ENCODE measurements around the gene CEP104. TPM values are rescaled to one million over a fixed set of nuclear protein-coding genes. Genes with fewer than 3 reads are reported as not detected.

The CEP104 gene
- polyA plus RNA-seq, 1 of the 3 experiments (the other 2 are of a cell fraction), result 19.2 TPM

DNA sequence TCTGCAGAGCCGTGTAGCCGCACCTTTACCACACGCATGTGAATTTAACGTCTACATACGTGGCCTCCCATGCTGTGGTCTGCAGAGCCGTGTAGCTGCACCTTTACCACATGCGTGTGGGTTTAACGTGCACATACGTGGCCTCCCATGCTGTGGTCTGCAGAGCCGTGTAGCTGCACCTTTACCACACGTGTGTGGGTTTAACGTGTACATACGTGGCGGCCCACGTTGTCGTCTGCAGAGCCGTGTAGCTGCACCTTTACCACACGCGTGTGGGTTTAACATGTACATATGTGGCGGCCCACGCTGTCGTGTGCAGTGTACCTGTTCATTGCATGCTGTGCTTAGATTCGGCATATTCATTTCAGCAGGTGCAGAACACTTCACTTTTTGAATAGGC is 17.7 kb upstream of the CEP104 start:
- H3K4me2 ChIP-seq, result no peak overlapping the region
- no peak for DNase-seq
- H3K4me1 ChIP-seq (ENCODE audit: control insufficient read depth in 1 of 2, insufficient read depth in 2 of 2, low read depth in 1 of 2, low read length in 1 of 2), result no peaks in the 10 kb centered on the region
- no peak overlapping the region for H2AFZ ChIP-seq (ENCODE audit: low read depth)
- no peaks in the 10 kb centered on the region for H3K79me2 ChIP-seq (ENCODE audit: insufficient read depth)
- no peaks in the 10 kb centered on the region for H3K27me3 ChIP-seq (ENCODE audit: insufficient read depth)
- ChIA-PET CTCF (no interaction called here), POLR2A (no interaction called here)
- TF ChIP-seq TEAD4 (IDR thresholded peaks at IDR 0.05; ENCODE audit: borderline replicate concordance, insufficient read depth) (no peak), RXRA (IDR thresholded peaks at IDR 0.05; ENCODE audit: borderline replicate concordance, low read depth) (no peak), MXI1 (IDR thresholded peaks at IDR 0.05; ENCODE audit: low read depth, low read length) (no peak), FOXJ3 (CRISPR knock-in tag; IDR thresholded peaks at IDR 0.05) (no peak), RAD21 (IDR thresholded peaks at IDR 0.05; ENCODE audit: low read length) (no peak), SMC3 (IDR thresholded peaks at IDR 0.05; ENCODE audit: low read depth, low read length) (no peak), RCOR1 (IDR thresholded peaks at IDR 0.05; ENCODE audit: low read length) (no peak), CTCF (IDR thresholded peaks at IDR 0.05) (no peak), NFIC (IDR thresholded peaks at IDR 0.05; ENCODE audit: borderline replicate concordance) (no peak), EP300 (IDR thresholded peaks at IDR 0.05; ENCODE audit: borderline replicate concordance in 1 of 2, low read depth in 1 of 2, low read length in 1 of 2) (no peak), ZBTB33 (IDR thresholded peaks at IDR 0.05; ENCODE audit: borderline replicate concordance, low read depth) (no peak), MEF2A (IDR thresholded peaks at IDR 0.05; ENCODE audit: borderline replicate concordance, low read depth) (no peak), FOSL2 (IDR thresholded peaks at IDR 0.05; ENCODE audit: borderline replicate concordance, low read depth) (no peak), NRF1 (IDR thresholded peaks at IDR 0.05; ENCODE audit: low read depth, low read length) (no peak), SIN3A (IDR thresholded peaks at IDR 0.05; ENCODE audit: borderline replicate concordance, low read depth, low read length) (no peak), TAF1 (IDR thresholded peaks at IDR 0.05; ENCODE audit: borderline replicate concordance, low read depth, low read length) (no peak), MAX (IDR thresholded peaks at IDR 0.05; ENCODE audit: low read depth) (no peak)
- TF ChIP-seq, protein P1, sequence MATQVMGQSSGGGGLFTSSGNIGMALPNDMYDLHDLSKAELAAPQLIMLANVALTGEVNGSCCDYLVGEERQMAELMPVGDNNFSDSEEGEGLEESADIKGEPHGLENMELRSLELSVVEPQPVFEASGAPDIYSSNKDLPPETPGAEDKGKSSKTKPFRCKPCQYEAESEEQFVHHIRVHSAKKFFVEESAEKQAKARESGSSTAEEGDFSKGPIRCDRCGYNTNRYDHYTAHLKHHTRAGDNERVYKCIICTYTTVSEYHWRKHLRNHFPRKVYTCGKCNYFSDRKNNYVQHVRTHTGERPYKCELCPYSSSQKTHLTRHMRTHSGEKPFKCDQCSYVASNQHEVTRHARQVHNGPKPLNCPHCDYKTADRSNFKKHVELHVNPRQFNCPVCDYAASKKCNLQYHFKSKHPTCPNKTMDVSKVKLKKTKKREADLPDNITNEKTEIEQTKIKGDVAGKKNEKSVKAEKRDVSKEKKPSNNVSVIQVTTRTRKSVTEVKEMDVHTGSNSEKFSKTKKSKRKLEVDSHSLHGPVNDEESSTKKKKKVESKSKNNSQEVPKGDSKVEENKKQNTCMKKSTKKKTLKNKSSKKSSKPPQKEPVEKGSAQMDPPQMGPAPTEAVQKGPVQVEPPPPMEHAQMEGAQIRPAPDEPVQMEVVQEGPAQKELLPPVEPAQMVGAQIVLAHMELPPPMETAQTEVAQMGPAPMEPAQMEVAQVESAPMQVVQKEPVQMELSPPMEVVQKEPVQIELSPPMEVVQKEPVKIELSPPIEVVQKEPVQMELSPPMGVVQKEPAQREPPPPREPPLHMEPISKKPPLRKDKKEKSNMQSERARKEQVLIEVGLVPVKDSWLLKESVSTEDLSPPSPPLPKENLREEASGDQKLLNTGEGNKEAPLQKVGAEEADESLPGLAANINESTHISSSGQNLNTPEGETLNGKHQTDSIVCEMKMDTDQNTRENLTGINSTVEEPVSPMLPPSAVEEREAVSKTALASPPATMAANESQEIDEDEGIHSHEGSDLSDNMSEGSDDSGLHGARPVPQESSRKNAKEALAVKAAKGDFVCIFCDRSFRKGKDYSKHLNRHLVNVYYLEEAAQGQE (IDR thresholded peaks at IDR 0.05; ENCODE audit: low read depth, low read length), result no peak
- H3K27ac ChIP-seq (ENCODE audit: low read depth in 2 of 2, low read length in 1 of 2), result no peak overlapping the region
- peaks cover 6 to 19% of the 10 kb centered on the region in 2 experiments for H3K36me3 ChIP-seq (replicated peaks in 1 of 2; ENCODE audit: control insufficient read depth in 1 of 2, insufficient read depth in 2 of 2, low read length in 1 of 2)
- H3K9me3 ChIP-seq, result no peaks in the 10 kb centered on the region
- H4K20me1 ChIP-seq (ENCODE audit: insufficient read depth), result no peaks in the 10 kb centered on the region
- WGBS (ENCODE audit: low lambda C conversion rate), result 87% methylated on average over 10 of the region's 23 CpGs
- no peak overlapping the region for H3K9ac ChIP-seq
- peaks cover 3% of the 10 kb centered on the region for H3F3A ChIP-seq (replicated peaks; ENCODE audit: insufficient read depth)
- H3K4me3 ChIP-seq (ENCODE audit: low read depth in 2 of 2, low read length in 1 of 2), result no peak overlapping the region
- H3K9me2 ChIP-seq, result no peaks in the 10 kb centered on the region

Data from SK-N-SH (cell line).